PC-3 (cell line): ENCODE measurements around the gene TMEM59L.

Experiments used
- EZH2 ChIP-seq: fragments of 300-600 bp; sonication (generic); IDR thresholded peaks from one replicate; pipeline ENCODE4 v1.6.1; 2017; ENCODE audit warnings: antibody characterized with exemption, mild to moderate bottlenecking, low read length; ENCODE audit not compliant: unreplicated experiment
- EZH2phosphoT487 ChIP-seq: fragments of 300-600 bp; sonication (generic); IDR thresholded peaks from 2 replicates; pipeline ENCODE4 v1.6.1; 2018; ENCODE audit warnings: mild to moderate bottlenecking, antibody characterized with exemption, low read length, borderline replicate concordance
- TF ChIP-seq, protein P1 (sequence below): fragments of 300-600 bp; sonication (generic); conservative IDR thresholded peaks from 2 replicates; pipeline ENCODE4 v1.5.1; 2017; ENCODE audit warnings: antibody characterized with exemption, low read depth, mild to moderate bottlenecking, low read length

DNA sequence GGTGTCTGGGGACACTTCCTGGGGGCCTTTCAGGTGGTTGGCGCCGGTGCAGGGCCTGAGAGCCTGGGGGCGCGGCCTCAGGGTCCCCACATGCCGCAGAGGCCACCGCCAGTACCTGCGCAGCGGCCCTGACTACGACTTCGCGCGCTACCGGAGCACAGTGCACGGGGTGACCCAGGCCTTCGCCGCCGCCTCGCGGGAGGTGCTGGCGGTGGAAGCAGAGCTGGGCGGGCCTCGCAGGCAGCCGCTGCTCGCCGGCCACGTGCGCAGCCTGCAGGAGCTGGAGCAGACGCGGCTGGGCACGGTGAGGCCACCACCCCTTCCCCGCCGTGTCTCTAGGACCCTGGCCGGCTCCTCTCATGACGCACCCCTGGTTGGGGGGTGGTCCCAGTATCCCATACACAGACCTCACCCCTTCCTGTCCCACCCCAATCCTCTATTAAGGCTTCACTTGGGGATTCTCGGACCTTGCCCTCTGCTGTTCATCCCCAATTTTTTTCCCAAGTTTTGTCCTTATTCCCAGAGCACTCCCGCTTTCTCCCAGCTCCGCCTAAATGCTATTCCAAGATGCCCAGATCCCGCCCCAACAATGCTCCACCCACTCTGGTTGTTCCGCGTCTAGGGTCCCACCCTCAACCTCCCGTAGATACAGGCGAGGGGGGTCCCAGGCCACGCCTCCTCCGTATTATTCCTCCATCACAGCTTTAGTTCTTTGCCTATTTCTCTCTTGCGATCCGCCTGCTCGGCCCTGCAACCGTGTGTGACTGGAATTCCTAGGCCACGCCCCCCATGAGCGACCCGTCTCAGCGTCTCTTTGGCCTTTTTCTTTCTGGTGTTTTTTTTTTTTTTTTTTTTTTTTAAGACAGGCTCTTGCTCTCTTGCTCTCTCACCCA, 23.0 kb upstream of the TMEM59L start:
- TF ChIP-seq, protein P1, sequence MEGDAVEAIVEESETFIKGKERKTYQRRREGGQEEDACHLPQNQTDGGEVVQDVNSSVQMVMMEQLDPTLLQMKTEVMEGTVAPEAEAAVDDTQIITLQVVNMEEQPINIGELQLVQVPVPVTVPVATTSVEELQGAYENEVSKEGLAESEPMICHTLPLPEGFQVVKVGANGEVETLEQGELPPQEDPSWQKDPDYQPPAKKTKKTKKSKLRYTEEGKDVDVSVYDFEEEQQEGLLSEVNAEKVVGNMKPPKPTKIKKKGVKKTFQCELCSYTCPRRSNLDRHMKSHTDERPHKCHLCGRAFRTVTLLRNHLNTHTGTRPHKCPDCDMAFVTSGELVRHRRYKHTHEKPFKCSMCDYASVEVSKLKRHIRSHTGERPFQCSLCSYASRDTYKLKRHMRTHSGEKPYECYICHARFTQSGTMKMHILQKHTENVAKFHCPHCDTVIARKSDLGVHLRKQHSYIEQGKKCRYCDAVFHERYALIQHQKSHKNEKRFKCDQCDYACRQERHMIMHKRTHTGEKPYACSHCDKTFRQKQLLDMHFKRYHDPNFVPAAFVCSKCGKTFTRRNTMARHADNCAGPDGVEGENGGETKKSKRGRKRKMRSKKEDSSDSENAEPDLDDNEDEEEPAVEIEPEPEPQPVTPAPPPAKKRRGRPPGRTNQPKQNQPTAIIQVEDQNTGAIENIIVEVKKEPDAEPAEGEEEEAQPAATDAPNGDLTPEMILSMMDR: no peak
- TF ChIP-seq EZH2phosphoT487: no peak
- TF ChIP-seq EZH2: no peak
